Measurements from ENCODE around the gene AMN.
"Not testable (repeated sequence)": the region's sequence is repeated elsewhere in the genome, so short reads cannot be mapped to it uniquely, and the experiment has no call there.

AMN gene

GRCh38 chr14:102913341-102914211 is 8.9 kb upstream of the AMN start:
- DNase-seq (ENCODE audit: low read depth) = no peak

GRCh38 chr14:102914474-102915291 is 7.8 kb upstream of the AMN start:
- no peak for DNase-seq (ENCODE audit: low read depth)

- DNase-seq (ENCODE audit: low read depth) = no peak
Measured at GRCh38 chr14:102915292-102916110, 7.0 kb upstream of the AMN start.

- no peak for DNase-seq (ENCODE audit: low read depth)
Measured at GRCh38 chr14:102916347-102917055, 6.0 kb upstream of the AMN start.

GRCh38 chr14:102917056-102917385 is 5.4 kb upstream of the AMN start:
- no peak for DNase-seq (ENCODE audit: low read depth)

- peak; percentile 38 for DNase-seq (ENCODE audit: low read depth)
Measured at GRCh38 chr14:102917469-102918211, 4.8 kb upstream of the AMN start.

- DNase-seq (ENCODE audit: low read depth) = no peak
Measured at GRCh38 chr14:102918438-102918837, 4.0 kb upstream of the AMN start.

GRCh38 chr14:102920273-102920997 is 2.0 kb upstream of the AMN start:
- DNase-seq (ENCODE audit: low read depth) = no peak

- no peak for DNase-seq (ENCODE audit: low read depth)
Measured at GRCh38 chr14:102920998-102921304, 1.5 kb upstream of the AMN start.

- no peak for DNase-seq (ENCODE audit: low read depth)
Measured at GRCh38 chr14:102923201-102923924, 900 bp downstream of the AMN start.

GRCh38 chr14:102923925-102924486 is 1.5 kb downstream of the AMN start:
- DNase-seq (ENCODE audit: low read depth) = no peak

- no peak for DNase-seq (ENCODE audit: low read depth)
Measured at GRCh38 chr14:102924632-102925588, 2.4 kb downstream of the AMN start.

GRCh38 chr14:102925646-102926045 is 3.2 kb downstream of the AMN start:
- DNase-seq (ENCODE audit: low read depth) = no peak

- DNase-seq (ENCODE audit: low read depth) = no peak
Measured at GRCh38 chr14:102926104-102926503, 3.6 kb downstream of the AMN start.

GRCh38 chr14:102926840-102927239 is 4.4 kb downstream of the AMN start:
- not testable (repeated sequence) for DNase-seq (ENCODE audit: low read depth)

- DNase-seq (ENCODE audit: low read depth) = no peak
Measured at GRCh38 chr14:102927346-102927877, 4.9 kb downstream of the AMN start.

- DNase-seq (ENCODE audit: low read depth) = no peak
Measured at GRCh38 chr14:102927878-102928411, 5.5 kb downstream of the AMN start.
